Activated CD4-positive, CD25-positive, alpha-beta regulatory T cell treated with anti-CD3 and anti-CD28 coated beads, Interleukin-2, amount 50 U/mL, for 16 hours (primary cell): Measurements from ENCODE around the gene C5orf46.
"Not testable (repeated sequence)": the region's sequence is repeated elsewhere in the genome, so short reads cannot be mapped to it uniquely, and the experiment has no call there.

Experiments
- DNase-seq: peaks from one replicate; pipeline ENCODE4 v3.0.0-alpha.2; 2020; ENCODE audit warnings: low read depth, low spot score

Gene C5orf46

DNA sequence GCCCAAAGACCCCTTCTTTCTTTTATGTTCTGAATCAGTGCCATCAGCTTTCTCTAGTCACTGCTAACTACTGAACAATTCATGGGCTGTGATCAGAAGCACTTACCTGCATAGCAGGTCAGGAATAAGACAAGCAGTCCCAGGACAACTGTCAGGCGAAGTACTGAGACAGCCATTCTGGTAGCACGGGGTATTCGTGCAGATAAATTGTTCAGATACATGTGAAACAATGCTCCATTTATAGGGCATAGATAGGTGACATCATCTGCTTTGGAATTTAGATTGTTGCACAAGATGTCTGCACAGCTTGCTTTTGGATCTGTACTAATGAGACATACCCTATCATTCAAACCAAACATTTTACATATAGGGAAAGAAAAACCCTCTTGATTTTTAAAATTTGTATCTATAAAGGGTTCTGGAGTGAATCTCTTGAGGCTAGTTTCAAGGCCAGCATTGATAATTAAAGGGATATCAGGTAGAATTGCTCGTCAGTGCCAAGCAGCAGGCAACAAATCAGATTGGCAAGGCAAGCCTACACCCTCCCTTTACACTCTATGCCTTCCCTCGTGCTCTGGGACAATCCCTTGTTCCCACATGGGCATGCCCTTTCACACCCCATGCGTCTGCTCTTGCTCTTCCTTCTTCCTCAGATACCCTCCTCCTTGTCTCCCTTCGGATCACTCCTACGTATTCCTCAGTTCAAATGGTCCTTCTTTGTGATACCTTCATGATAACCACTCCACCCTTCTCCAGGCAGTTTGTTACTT lies at the start of gene C5orf46:
Gene C5orf46 (minus strand): TSS at position 213 of the 770 bp plus-strand sequence. CDS start 37 bp downstream, at position 176.
- no peak for DNase-seq

DNA sequence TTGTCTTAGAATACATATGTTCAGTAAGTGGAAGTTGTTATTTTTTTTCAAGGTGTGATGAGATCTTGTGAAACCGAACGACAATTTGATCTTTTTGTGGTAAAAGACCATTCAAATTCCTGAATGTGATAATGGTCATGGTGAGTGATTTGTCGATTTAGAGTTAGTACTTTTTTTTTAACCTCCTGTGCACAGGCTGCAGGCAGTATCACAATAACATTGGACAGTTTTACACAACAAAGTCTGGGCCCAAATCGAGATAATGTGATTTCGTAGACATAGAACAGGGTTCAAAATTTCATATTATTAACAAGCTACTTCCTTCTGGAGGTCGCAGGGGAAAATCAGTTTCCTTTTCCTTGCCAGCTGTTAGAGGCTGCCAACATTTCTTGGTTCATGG lies 48.6 kb upstream of the C5orf46 start:
- no peak for DNase-seq

DNA sequence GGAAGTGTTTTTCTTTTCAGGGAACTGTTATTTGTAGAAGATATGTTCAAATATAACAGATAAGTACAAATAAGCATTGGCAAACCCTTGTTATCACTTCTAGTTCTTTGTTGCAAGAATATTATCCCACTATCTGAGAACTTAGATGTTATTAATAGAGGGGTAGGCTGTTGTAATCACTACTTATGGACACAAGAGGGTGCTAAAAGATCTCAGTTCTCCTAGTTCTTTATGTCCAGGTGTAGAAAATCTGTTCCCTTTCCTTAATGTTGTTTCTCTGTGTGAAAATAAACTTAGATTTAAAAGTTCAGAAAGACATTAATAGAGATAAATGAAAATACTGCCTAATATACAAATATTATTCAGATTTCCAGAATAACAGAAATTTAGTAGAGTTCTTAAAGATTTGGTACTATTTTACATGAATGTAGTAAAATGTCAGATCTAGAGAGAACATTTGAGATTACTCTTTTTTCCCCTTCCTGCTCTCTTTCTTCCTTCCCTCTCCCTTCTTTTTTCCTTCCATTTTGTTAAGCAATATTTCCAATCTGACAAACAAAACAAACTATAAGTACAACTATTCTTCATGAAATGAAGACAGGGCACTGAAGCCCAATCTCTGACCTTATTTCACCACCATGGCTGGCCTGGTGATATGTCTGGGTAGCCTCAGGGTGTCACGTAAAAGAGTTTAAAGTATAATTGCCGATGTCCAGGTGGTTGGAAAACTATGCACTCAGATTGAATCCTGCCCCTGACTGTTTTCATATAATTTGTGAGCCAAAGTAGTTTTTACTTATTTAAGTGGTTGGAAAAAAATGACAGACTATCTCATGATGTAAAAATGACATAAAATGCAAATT lies 43.6 kb upstream of the C5orf46 start:
- no peak for DNase-seq

DNA sequence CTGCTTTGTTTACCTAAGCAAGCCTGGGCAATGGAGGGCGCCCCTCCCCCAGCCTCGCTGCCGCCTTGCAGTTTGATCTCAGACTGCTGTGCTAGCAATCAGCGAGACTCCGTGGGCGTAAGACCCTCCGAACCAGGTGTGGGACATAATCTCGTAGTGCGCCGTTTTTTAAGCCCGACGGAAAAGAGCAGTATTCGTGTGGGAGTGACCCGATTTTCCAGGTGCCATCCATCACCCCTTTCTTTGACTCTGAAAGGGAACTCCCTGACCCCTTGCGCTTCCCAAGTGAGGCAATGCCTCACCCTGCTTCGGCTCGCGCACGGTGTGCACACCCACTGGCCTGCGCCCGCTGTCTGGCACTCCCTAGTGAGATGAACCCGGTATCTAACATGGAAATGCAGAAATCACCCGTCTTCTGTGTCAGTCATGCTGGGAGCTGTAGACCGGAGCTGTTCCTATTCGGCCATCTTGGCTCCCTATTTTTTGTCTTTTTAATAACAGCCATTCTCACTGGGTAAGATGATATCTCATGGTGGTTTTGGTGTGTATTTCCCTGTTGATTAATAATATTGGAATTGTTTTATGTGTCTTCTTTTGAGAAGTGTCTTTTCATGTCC lies 40.4 kb upstream of the C5orf46 start:
- DNase-seq, result not testable (repeated sequence)

DNA sequence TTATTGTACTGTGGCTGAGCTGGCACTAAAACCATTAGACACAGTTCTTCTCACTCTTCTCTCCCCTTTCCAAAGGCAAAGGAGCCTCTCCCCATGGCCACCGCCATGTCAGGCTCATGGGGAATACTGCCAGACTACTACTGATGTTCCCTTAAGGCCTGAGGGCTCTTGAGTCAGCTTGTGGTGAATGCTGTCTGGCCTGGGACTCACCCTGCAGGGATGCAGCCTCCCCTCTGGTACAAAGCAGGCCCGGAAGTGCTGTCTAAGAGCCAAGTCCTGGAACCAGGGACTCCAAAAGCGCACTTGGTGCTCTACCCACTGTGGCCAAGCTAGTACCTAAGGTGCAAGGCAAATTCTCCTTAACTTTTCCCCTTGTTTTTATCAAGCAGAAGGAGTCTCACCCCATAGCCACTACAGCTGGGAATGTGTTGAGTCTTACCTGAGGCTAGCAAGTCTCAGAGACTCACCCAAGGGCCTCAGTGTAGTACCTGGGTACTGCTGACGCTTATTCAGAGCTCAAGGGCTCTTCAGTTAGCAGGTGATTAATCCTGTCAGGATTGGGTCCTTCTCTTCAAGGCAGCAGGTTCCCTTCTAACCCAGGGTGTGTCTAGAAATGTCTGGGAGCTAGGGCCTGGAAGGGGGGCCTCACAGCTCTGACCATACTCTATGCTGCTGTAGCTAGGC lies 33.2 kb upstream of the C5orf46 start:
- no peak for DNase-seq

DNA sequence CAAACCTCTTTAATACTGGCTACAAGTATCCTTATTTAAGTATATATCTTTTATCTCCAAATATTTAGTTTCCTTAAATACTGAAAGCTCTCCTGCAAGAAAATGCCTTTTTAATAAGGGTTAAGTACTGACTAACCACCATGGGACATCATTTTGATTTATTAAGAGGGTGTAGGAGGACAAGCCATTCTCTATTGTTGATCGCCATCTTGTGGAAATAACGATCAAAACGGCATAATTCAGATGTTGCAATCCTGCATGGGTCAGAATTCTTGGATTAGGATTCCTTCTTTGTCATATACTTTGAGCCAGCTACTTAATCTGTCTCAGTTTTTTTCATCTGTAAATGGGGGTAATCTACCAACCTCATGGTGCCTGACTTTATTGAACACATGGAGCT lies 28.7 kb upstream of the C5orf46 start:
- DNase-seq, result no peak

DNA sequence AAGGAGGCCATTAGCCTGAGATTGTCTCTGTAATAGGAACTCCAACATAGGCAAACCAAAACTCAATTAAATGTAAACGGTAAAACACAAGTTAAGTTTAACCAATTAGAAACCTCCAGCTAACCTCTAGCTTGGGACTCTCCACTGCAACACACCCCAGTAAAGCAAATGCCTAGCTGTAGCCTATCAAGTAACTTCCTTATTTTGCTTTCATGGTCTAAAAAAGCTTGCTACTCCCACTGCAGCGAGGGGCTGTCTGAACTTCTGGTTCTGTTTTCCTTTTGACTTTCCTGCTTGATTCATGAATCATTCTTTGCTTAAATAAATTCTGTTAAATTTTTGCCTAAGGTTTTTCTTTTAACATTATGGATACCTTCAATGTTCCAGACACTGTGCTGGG lies 24.4 kb upstream of the C5orf46 start:
- DNase-seq, result no peak

DNA sequence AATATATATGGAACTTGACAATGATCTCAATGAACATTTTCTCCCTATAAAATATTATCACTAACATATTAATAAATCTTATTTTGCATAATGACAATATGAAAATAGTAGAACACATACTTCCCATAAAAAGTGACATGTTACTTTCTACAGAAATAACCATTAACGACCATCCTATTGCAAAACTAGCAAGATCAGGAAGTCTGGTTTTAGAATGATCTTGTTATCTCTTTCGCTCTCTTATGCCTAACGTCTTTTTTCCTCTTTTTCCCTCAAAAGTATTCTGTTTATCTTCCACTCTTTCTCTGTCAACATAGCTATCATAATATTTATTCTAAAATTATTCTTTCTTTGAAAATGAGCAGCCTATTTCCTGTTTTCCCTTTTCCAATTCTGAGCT lies 21.6 kb upstream of the C5orf46 start:
- DNase-seq, result no peak

DNA sequence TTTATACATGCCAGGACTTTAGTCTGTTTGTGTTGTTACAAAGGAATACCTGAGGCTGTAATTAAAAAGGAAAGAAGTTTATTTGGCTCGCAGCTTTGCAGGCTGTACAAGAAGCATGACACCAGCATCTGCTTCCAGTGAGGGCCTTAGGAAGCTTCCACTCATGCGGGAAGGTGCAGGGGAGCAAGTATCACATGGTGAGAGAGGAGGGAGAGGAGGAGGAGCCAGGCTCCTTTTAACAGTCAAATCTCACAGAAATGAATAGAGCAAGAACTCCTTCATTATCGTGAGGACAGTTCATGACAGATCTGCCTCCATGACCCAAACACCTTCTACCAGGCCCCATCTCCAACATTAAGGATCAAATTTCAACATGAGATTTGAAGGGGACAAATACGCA lies 18.7 kb upstream of the C5orf46 start:
- no peak for DNase-seq

DNA sequence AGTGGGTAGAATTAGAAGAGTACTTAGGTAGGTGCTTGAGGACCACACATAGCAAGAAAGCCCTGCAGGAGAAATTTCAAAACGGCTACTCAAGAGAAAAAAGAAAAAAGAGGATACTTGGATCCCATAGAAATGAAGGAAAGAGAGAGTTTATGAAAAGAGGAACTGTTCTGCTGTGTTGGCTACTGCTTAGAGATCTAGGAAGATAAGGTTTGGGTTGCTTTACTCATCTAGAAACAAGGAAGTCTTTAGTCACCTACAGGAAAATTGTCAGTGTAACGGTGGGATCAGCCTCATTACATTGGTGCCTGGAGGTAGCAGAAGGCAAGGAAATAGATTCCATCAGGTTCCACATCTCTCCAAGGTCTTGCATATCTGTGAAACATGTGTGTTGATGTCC lies 14.8 kb upstream of the C5orf46 start:
- no peak for DNase-seq

DNA sequence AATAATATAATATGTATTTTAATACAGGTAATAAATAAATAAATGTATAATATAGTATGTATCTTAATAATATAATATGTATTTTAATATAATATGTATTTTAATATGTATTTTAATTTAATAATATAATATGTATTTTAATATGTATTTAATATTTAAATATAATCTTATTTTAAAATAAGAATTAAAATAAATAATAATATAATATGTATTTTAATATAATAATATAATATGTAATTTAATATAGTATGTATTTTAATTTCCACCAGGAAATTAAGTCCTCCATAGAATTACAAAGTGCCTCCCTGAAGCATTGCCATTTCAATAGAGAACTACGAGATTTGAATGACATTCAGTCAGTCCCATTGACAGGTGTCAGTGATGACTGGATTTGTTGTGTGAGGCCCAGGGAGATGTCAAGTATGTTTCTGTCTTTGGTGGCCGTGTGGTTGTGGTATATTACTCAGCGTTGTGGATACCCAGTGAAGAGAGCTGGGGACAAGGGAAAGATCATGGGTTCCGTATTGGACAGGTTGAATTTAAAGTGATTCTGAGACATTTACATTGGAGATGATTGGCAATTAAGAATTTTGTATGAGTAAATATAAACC lies 14.2 kb upstream of the C5orf46 start:
- DNase-seq, result no peak

DNA sequence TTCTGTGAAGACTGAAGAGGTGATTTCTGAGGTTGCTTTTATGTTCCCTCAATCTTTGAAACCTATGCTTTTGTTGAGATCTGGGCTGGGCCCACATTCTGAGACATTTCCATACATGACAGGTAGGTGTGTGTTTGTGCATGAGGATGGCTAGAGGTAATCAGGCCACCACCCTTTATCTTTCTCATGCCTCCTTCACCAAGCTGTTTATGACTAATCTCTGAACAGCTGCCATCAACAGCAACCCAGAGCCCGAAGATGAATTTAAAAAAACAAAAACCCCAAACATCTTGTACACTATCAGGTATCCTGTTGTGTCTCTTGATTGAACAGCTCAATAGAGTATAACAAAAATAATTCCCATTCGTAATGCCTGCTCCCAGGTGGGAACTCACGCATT lies 12.6 kb upstream of the C5orf46 start:
- no peak for DNase-seq

DNA sequence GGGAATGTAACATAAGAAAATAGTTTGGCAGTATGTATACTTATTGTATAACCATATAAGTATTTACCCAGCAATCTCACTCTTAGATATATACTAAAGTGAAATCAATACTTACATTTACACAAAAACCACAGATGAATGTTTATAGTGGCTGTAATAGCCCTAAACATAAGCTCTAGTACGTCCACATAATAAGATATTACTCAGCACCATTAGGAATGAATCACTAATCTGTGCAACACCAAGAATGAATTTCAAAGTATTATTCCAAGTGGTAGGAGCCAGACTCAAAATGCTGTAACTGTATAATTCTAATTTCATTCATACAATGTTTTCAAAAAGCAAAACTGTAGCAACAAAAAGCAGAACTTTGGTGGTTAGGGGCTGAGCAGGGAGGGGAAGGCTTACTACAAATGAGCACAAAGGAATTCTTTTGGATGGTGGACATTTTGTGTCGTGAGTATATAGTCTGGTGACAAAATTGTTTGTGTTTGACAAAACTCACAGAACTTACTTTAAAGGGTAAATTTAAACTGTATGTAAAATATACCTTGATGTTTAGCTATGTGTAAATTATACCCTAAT lies 11.9 kb upstream of the C5orf46 start:
- DNase-seq, result no peak

DNA sequence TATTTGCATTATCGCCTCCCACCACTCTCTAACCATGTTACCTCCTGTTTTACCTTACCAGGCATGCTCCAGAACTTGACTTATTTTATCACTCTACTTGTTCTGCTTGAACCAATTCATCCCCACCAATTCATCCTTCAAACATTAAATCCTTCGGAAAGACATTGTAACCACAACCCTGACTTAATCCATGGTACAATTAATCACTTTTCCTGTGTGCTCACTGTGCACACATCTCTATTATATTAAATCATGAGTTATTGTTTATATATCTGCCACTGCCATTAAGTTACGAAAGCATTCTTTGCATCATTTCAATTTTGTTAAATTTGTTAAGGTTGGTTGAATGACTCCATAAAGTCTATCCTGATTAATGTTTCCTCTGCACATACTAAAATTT lies 7.4 kb upstream of the C5orf46 start:
- DNase-seq, result no peak

DNA sequence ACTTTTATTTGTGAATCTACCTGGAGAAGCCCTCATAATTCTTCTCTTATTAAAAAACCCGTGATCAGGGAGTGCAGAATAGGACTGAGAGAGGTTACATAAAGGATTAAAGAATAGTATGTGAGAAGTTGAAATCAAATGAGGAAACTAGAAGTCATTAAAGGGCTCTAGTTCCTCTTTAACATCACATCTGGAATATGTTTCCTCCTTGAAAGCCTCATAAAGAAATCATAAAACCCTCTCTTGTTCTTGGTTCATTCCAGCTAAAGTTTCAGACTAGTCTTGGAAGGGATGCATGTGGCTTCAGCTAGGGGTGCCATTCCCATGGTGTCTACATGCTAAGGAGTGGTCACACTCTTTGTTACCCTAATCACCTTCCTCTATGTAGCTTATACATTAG lies 5.7 kb upstream of the C5orf46 start:
- DNase-seq, result no peak

DNA sequence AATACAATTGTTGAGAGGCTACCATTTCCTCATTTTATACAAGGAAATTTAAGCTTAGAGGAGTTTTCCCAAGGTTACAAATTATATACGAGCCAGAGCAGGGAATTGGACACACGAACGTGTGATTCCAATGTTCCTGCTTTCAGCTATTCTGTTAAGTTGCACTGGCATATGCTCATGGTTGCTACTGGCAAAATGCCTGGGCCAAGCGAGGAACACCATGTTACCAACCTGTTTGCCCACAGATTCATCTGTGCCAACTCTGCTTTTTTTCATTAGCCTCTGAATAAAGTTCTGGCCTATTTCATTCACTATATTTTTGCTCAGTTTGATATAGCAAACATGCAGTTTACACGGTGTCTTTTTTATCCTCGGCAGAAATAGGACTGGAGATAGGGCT lies 5.1 kb upstream of the C5orf46 start:
- DNase-seq, result no peak

DNA sequence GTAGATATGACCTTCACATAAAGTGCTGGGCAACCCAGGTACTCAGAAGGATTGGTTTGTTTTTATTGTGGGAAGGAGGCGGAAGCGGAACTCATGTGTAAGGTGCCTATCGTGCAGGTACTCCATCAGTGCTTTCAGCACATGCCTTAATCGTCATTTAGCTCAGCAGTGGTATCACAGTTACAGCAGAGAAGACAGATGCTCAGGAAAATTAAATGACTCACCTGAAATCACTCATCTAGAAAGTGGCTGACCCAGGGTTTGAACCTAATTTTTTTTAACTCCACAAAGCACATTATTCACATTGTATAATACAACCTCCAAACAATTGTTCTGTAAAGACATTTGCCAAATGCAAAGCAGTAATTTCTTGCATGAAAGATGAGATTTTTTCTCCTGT lies 2.2 kb downstream of the C5orf46 start:
- no peak for DNase-seq

DNA sequence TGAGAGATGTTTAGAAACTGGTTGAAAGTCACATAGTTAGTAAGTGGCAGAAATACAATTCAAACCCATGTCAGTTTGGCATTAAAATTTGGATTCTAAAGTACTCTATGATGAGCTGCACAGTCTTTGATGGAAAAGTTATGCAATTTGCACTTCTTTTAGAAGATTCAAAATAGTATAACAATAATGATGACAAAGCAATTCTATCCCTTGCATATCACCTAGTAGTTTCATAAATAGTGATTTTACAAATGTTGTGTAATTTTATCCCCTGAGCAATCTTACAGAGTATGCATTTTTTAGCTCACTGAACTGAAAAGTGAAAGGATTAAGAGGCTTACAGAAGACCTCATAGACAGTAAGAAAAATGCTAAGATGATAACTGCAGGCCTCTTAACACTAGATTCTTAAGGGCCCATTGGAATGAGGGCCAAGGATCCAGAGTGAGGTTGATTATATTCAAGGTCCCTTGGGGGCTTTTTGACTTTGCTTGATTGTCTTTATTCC lies 3.7 kb downstream of the C5orf46 start:
- no peak for DNase-seq

DNA sequence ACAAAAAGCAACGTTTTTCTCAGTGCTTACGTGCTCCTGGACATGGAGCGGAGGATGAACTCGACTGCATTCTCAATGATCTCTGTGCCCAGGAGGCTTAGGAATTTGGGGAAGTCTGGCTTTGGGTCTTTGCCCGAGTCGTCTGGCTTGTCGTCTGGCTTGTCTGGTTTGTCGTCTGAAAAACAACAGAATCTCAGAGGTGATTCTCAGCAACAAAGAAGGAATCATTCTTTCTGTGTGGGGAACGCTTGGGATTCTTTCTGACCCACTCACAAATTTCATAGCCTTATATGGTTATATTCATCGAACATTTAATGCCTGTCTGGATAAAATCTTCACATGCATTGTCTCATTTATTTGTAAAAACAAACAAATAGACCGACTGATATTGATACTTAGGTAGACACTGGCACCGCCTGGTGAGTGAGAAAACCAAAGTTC lies 4.7 kb downstream of the C5orf46 start:
- no peak for DNase-seq

DNA sequence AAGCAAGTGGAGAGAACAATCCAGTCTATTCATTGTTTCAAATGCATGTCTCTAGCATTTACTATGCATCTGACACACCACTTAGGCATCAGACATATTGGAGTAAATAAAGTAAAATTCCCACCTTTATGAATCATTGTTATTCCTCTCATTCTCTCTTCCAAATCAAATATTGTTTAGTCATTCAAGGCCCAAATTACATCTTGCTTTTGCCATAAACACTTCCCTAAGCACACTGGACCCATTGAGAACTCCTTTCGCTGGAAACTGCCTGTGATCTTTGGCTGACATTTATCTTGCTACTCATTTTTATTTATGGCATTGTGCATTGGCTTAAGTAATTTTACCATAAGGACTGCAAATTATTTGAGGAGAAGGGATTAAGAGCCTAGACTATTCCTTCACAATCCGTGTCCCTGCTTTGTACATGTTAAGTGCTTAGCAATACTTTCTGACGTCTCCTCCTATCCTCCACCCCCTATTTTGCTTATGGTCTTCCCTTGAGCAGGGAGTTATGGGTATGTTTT lies 7.4 kb downstream of the C5orf46 start:
- no peak for DNase-seq

DNA sequence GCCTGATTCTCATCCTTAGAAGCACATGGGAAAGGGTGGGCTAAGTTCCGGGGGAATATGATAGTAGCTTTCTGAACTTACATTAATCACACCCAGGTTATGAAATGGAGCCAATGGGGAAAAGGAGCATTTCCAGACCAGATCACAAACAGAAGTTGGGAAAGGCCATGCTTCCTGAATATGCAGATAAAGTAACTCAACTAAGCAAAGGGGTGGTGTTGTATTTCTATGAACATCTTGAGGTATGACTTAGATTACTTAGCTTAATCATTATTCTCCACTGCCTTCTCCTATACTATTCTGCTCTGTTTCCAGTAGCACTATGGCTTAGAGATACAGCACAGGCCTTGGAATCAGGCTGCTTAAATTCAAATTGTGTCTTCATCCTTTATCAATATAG lies 10.5 kb downstream of the C5orf46 start:
- DNase-seq, result no peak
